Neural progenitor cell (in vitro differentiated cells): ENCODE results near the gene SLC48A1. TPM values are rescaled to one million over a fixed set of nuclear protein-coding genes. Genes with fewer than 3 reads are reported as not detected.

Source experiments
- DNase-seq: peaks from one replicate; pipeline ENCODE4 v3.0.0-alpha.2; 2016; ENCODE audit warnings: low spot score
- H2AFZ ChIP-seq: fragments of 200-600 bp; sonication (generic); replicated peaks from 2 replicates; pipeline ENCODE4 v1.6.1; 2016; ENCODE audit warnings: antibody characterized with exemption
- H3F3A ChIP-seq: fragments of 200-600 bp; sonication (generic); 2 replicates; pipeline ENCODE4 v1.6.1; 2016; ENCODE audit warnings: antibody characterized with exemption, low read depth
- H3K27ac ChIP-seq: fragments of 200-600 bp; sonication (generic); 2 replicates; pipeline ENCODE4 v1.5.1; 2016; ENCODE audit warnings: mild to moderate bottlenecking
- H3K27me3 ChIP-seq: fragments of 200-600 bp; sonication (generic); 2 replicates; pipeline ENCODE4 v1.6.1; 2016; ENCODE audit warnings: mild to moderate bottlenecking, moderate library complexity
- H3K36me3 ChIP-seq: fragments of 200-600 bp; sonication (generic); 2 replicates; pipeline ENCODE4 v1.5.1; 2016
- H3K4me1 ChIP-seq: fragments of 200-600 bp; sonication (generic); 2 replicates; pipeline ENCODE4 v1.6.1; 2016; ENCODE audit warnings: mixed run types
- H3K4me2 ChIP-seq: fragments of 200-600 bp; sonication (generic); 2 replicates; pipeline ENCODE4 v1.6.1; 2016
- H3K4me3 ChIP-seq: fragments of 200-600 bp; sonication (generic); 2 replicates; pipeline ENCODE4 v1.5.1; 2016
- H3K79me2 ChIP-seq: fragments of 200-600 bp; sonication (generic); 2 replicates; pipeline ENCODE4 v1.6.1; 2016; ENCODE audit warnings: low read depth
- H3K9ac ChIP-seq: fragments of 200-600 bp; sonication (generic); 2 replicates; pipeline ENCODE4 v1.6.1; 2016
- H3K9me3 ChIP-seq: fragments of 200-600 bp; sonication (generic); 2 replicates; pipeline ENCODE4 v1.5.1; 2016; ENCODE audit warnings: low read depth
- H4K20me1 ChIP-seq: fragments of 200-600 bp; sonication (generic); 2 replicates; pipeline ENCODE4 v1.6.1; 2016; ENCODE audit warnings: low read depth
- H3K27ac Mint-ChIP-seq: 3 replicates; pipeline ENCODE4 v1.8.0; 2021; ENCODE audit warnings: mixed read lengths
- H3K27me3 Mint-ChIP-seq: 2 replicates; pipeline ENCODE4 v1.8.0; 2022; ENCODE audit warnings: low read depth, mild to moderate bottlenecking, inconsistent platforms, moderate library complexity, mixed read lengths; ENCODE audit not compliant: insufficient read depth
- H3K36me3 Mint-ChIP-seq: 3 replicates; pipeline ENCODE4 v1.8.0; 2021; ENCODE audit warnings: mixed read lengths
- H3K4me1 Mint-ChIP-seq: 3 replicates; pipeline ENCODE4 v1.8.0; 2021; ENCODE audit warnings: mixed read lengths
- H3K4me3 Mint-ChIP-seq: 3 replicates; pipeline ENCODE4 v1.8.0; 2021; ENCODE audit warnings: mild to moderate bottlenecking, moderate library complexity, mixed read lengths
- H3K9me3 Mint-ChIP-seq: 3 replicates; pipeline ENCODE4 v1.8.0; 2020; ENCODE audit warnings: mixed read lengths
- EZH2 ChIP-seq: fragments of 200-600 bp; sonication (generic); IDR thresholded peaks from 2 replicates; pipeline ENCODE4 v1.6.1; 2017; ENCODE audit warnings: antibody characterized with exemption, mild to moderate bottlenecking, moderate library complexity
- EZH2phosphoT487 ChIP-seq: fragments of 200-600 bp; sonication (generic); IDR thresholded peaks from 2 replicates; pipeline ENCODE4 v1.6.1; 2017; ENCODE audit warnings: antibody characterized with exemption
- total RNA-seq: library from RNA; depleted of rRNA; stranded (reverse); fragments of >200 nt; gene quantifications from 2 replicates; pipeline ENCODE4 v1.2.3, GENCODE V29; 2015; ENCODE audit warnings: low replicate concordance
- TF ChIP-seq, protein P1 (sequence below): fragments of 200-600 bp; sonication (generic); IDR thresholded peaks from 2 replicates; pipeline ENCODE4 v1.5.1; 2017; ENCODE audit warnings: antibody characterized with exemption, mild to moderate bottlenecking

SLC48A1 gene
- total RNA-seq, 1 donor from 2014 or later, result 8.3 TPM

DNA sequence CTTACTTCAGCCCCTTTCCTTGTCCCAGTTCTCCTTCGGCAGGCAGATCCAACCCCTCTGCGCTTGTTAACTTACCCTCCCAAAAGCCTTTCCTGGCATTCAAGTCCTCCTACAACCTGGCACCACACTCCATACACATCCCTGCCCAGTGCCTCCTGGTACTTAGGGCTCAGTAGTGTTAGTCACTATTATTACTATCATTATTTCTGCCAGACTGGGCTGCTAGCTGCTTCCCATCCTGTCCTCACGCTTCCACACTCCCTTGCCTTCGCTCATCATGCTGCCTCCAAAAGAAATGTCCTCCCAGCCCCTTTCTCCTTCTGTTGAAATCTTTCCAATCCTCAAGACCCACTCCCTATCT lies 48.3 kb downstream of the SLC48A1 start:
- no peak for DNase-seq
- H3K4me1 Mint-ChIP-seq, result peaks cover 76% of the 10 kb centered on the region
- Histone ChIP-seq H3K4me3 (no peak overlapping the region), H3K27me3 (peaks cover 22% of the 10 kb centered on the region), H3K9me3 (no peaks in the 10 kb centered on the region), H3K4me2 (peak overlapping the region; percentile 98), H2AFZ (no peak overlapping the region), H3K4me1 (peaks cover 36% of the 10 kb centered on the region), H3K27ac (no peak overlapping the region), H3K36me3 (no peaks in the 10 kb centered on the region), H3K79me2 (peaks cover 29% of the 10 kb centered on the region), H3F3A (peaks cover 37% of the 10 kb centered on the region), H3K9ac (no peak overlapping the region), H4K20me1 (peaks cover 5% of the 10 kb centered on the region)
- H3K27ac Mint-ChIP-seq, result peak overlapping the region; percentile 100
- H3K27me3 Mint-ChIP-seq, result peaks cover 18% of the 10 kb centered on the region
- TF ChIP-seq EZH2 (no peak), EZH2phosphoT487 (no peak)
- TF ChIP-seq, protein P1, sequence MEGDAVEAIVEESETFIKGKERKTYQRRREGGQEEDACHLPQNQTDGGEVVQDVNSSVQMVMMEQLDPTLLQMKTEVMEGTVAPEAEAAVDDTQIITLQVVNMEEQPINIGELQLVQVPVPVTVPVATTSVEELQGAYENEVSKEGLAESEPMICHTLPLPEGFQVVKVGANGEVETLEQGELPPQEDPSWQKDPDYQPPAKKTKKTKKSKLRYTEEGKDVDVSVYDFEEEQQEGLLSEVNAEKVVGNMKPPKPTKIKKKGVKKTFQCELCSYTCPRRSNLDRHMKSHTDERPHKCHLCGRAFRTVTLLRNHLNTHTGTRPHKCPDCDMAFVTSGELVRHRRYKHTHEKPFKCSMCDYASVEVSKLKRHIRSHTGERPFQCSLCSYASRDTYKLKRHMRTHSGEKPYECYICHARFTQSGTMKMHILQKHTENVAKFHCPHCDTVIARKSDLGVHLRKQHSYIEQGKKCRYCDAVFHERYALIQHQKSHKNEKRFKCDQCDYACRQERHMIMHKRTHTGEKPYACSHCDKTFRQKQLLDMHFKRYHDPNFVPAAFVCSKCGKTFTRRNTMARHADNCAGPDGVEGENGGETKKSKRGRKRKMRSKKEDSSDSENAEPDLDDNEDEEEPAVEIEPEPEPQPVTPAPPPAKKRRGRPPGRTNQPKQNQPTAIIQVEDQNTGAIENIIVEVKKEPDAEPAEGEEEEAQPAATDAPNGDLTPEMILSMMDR, result no peak
- H3K4me3 Mint-ChIP-seq, result peak overlapping the region; percentile 96
- H3K36me3 Mint-ChIP-seq, result no peaks in the 10 kb centered on the region
- H3K9me3 Mint-ChIP-seq, result no peaks in the 10 kb centered on the region

DNA sequence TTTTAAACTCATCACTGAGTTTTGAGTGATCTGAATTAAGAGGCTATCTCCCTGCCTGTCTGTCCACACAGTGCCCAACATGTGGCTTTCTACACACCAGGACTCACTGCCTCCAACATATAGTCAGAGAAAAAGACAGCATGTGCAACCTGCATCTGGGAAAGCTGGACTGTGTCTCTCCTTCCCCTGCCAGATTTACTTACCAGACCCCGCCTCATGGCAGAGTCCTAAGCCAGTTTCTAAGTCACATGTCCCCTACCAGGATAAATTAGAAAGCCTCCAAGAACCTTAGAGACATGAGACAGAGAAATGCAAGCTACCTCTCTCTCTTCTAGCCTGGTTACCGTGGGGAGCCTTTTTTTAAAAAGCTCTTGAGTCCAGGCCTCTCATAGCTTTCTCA lies 49.4 kb downstream of the SLC48A1 start:
- DNase-seq, result no peak
- Mint-ChIP-seq H3K9me3 (no peaks in the 10 kb centered on the region), H3K4me3 (peak overlapping the region; percentile 3), H3K27me3 (peaks cover 22% of the 10 kb centered on the region), H3K27ac (peak overlapping the region; percentile 91), H3K4me1 (peaks cover 73% of the 10 kb centered on the region), H3K36me3 (no peaks in the 10 kb centered on the region)
- Histone ChIP-seq H3K36me3 (no peaks in the 10 kb centered on the region), H3K27ac (no peak overlapping the region), H3K79me2 (peaks cover 19% of the 10 kb centered on the region), H3K27me3 (peaks cover 22% of the 10 kb centered on the region), H3K9me3 (no peaks in the 10 kb centered on the region), H3K4me3 (no peak overlapping the region), H3K9ac (no peak overlapping the region), H4K20me1 (peaks cover 5% of the 10 kb centered on the region), H3K4me1 (peaks cover 25% of the 10 kb centered on the region), H3F3A (peaks cover 33% of the 10 kb centered on the region), H2AFZ (no peak overlapping the region), H3K4me2 (no peak overlapping the region)
- TF ChIP-seq EZH2phosphoT487 (no peak), EZH2 (no peak)
- TF ChIP-seq, protein P1, result no peak

DNA sequence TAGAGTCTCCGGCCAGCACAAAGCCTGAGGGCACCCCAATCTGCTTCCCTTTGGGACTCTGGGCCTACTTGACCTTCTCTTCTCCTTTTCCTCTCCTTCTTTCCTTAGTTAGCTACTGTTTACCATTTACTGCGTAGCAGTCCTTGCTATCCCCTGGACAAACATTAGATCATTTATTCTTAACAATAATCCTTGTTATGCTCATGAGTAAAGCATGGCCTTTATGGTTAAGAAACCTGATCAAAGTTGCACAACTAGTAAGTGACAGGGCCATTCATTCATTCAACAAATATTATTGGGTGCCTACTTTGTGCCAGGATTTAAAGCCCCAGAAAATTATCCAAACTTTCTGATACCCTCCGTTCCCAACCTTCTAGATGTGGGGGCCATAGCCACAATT lies 49.8 kb downstream of the SLC48A1 start:
- peak overlapping the region; percentile 82 for H3K27ac Mint-ChIP-seq
- H3K4me1 ChIP-seq, result peaks cover 21% of the 10 kb centered on the region
- H3K79me2 ChIP-seq, result peaks cover 14% of the 10 kb centered on the region
- H3K9me3 Mint-ChIP-seq, result no peaks in the 10 kb centered on the region
- no peak overlapping the region for H2AFZ ChIP-seq
- peak overlapping the region; percentile 20 for H3K4me3 Mint-ChIP-seq
- DNase-seq, result no peak
- peaks cover 28% of the 10 kb centered on the region for H3F3A ChIP-seq
- peaks cover 22% of the 10 kb centered on the region for H3K27me3 ChIP-seq
- H3K36me3 ChIP-seq, result no peaks in the 10 kb centered on the region
- TF ChIP-seq EZH2phosphoT487 (no peak), EZH2 (no peak)
- TF ChIP-seq, protein P1, result no peak
- H3K9ac ChIP-seq, result no peak overlapping the region
- peaks cover 69% of the 10 kb centered on the region for H3K4me1 Mint-ChIP-seq
- H3K27me3 Mint-ChIP-seq, result peaks cover 22% of the 10 kb centered on the region
- no peaks in the 10 kb centered on the region for H3K9me3 ChIP-seq
- no peak overlapping the region for H3K27ac ChIP-seq
- peaks cover 5% of the 10 kb centered on the region for H4K20me1 ChIP-seq
- no peaks in the 10 kb centered on the region for H3K36me3 Mint-ChIP-seq
- H3K4me3 ChIP-seq, result no peak overlapping the region
- H3K4me2 ChIP-seq, result no peak overlapping the region
